Chondrocyte (in vitro differentiated cells): Measurements from ENCODE around the gene CNN3. TPM values are rescaled to one million over a fixed set of nuclear protein-coding genes. Genes with fewer than 3 reads are reported as not detected.

Experiments used
- DNase-seq: peaks from one replicate; pipeline ENCODE4 v3.0.0; 2021; ENCODE audit warnings: mixed read lengths, low spot score
- H3K27ac Mint-ChIP-seq: one replicate; pipeline ENCODE4 v1.8.0; 2021; ENCODE audit warnings: mild to moderate bottlenecking, moderate library complexity, mixed read lengths; ENCODE audit not compliant: unreplicated experiment
- H3K27me3 Mint-ChIP-seq: 2 replicates; pipeline ENCODE4 v1.8.0; 2021; ENCODE audit warnings: low read depth, mixed read lengths
- H3K36me3 Mint-ChIP-seq: 2 replicates; pipeline ENCODE4 v1.8.0; 2021; ENCODE audit warnings: low read depth, mixed read lengths
- H3K4me1 Mint-ChIP-seq: 2 replicates; pipeline ENCODE4 v1.8.0; 2021; ENCODE audit warnings: low read depth, mild to moderate bottlenecking, mixed read lengths
- H3K4me3 Mint-ChIP-seq: one replicate; pipeline ENCODE4 v1.8.0; 2021; ENCODE audit warnings: mild to moderate bottlenecking, moderate library complexity, mixed read lengths; ENCODE audit not compliant: unreplicated experiment
- H3K9me3 Mint-ChIP-seq: 2 replicates; pipeline ENCODE4 v1.8.0; 2021; ENCODE audit warnings: low read depth, mixed read lengths
- CTCF ChIP-seq: fragments of 200-600 bp; sonication (generic); IDR thresholded peaks from 2 replicates; pipeline ENCODE4 v1.5.0; 2021; ENCODE audit warnings: antibody characterized with exemption, mild to moderate bottlenecking, moderate library complexity
- total RNA-seq: library from RNA; stranded (reverse); gene quantifications from 3 replicates; pipeline ENCODE4 v1.2.1, GENCODE V29; 2021

The CNN3 gene
- total RNA-seq, 1 donor from 2014 or later = 242 TPM

GRCh38 chr1:94905207-94905606 lies 21.7 kb downstream of the CNN3 start:
- Mint-ChIP-seq H3K4me1 (peaks cover 73% of the 10 kb centered on the region), H3K27me3 (no peaks in the 10 kb centered on the region), H3K4me3 (no peak overlapping the region), H3K27ac (no peak overlapping the region), H3K9me3 (peaks cover 2% of the 10 kb centered on the region), H3K36me3 (peaks cover 23% of the 10 kb centered on the region)
- DNase-seq = no peak
- no peak for TF ChIP-seq CTCF

GRCh38 chr1:94903280-94904009 lies 23.5 kb downstream of the CNN3 start:
- Mint-ChIP-seq H3K36me3 (peaks cover 20% of the 10 kb centered on the region), H3K9me3 (no peaks in the 10 kb centered on the region), H3K27ac (peak overlapping the region; percentile 73), H3K27me3 (no peaks in the 10 kb centered on the region), H3K4me3 (no peak overlapping the region), H3K4me1 (peaks cover 76% of the 10 kb centered on the region)
- no peak for TF ChIP-seq CTCF
- no peak for DNase-seq

- peaks cover 70% of the 10 kb centered on the region for H3K4me1 Mint-ChIP-seq
- H3K27me3 Mint-ChIP-seq = no peaks in the 10 kb centered on the region
Observed at GRCh38 chr1:94901841-94902240, 25.1 kb downstream of the CNN3 start.

GRCh38 chr1:94899756-94900155 lies 27.2 kb downstream of the CNN3 start:
- H3K27ac Mint-ChIP-seq = peak overlapping the region; percentile 75
- no peaks in the 10 kb centered on the region for H3K27me3 Mint-ChIP-seq
- DNase-seq = no peak
- no peak for TF ChIP-seq CTCF
- peaks cover 57% of the 10 kb centered on the region for H3K4me1 Mint-ChIP-seq
- H3K9me3 Mint-ChIP-seq = no peaks in the 10 kb centered on the region
- peaks cover 32% of the 10 kb centered on the region for H3K36me3 Mint-ChIP-seq
- no peak overlapping the region for H3K4me3 Mint-ChIP-seq

More at GRCh38 chr1:94901841-94902240, 25.1 kb downstream of the CNN3 start:
- peaks cover 22% of the 10 kb centered on the region for H3K36me3 Mint-ChIP-seq
- H3K27ac Mint-ChIP-seq = peak overlapping the region; percentile 51
- DNase-seq = no peak
- H3K4me3 Mint-ChIP-seq = no peak overlapping the region
- no peak for TF ChIP-seq CTCF
- H3K9me3 Mint-ChIP-seq = no peaks in the 10 kb centered on the region

- Mint-ChIP-seq H3K4me3 (no peak overlapping the region), H3K36me3 (peaks cover 37% of the 10 kb centered on the region), H3K9me3 (no peaks in the 10 kb centered on the region), H3K4me1 (peaks cover 49% of the 10 kb centered on the region), H3K27me3 (no peaks in the 10 kb centered on the region), H3K27ac (peak overlapping the region; percentile 75)
- TF ChIP-seq CTCF = no peak
- DNase-seq = no peak
Observed at GRCh38 chr1:94898491-94899385, 28.2 kb downstream of the CNN3 start.
